HEK293 (cell line): Measurements from ENCODE around the gene CCDC40.

ENCODE experiments used
- CTCF ChIA-PET: fragments of 350-600 bp; formaldehyde crosslinking; extraction: SDS; loops from one replicate; lab custom pipeline; 2021; ENCODE audit warnings: antibody characterized with exemption; lab: Yijun Ruan, JAX
- POLR2A ChIA-PET: fragments of 300-600 bp; formaldehyde crosslinking; extraction: SDS; loops from one replicate; lab custom pipeline; 2020; ENCODE audit warnings: antibody characterized with exemption, inconsistent platforms; lab: Yijun Ruan, JAX
- H3K27ac ChIP-seq: fragments of 200-500 bp; sonication (Bioruptor generic); 2 replicates; pipeline ENCODE4 v1.5.1; 2014; ENCODE audit warnings: low read depth, low read length, control low read depth, inconsistent platforms; ENCODE audit errors: extremely low read depth
- H3K36me3 ChIP-seq, 2 experiments: fragments of 200-500 bp in 1 of 2; sonication (Bioruptor generic) in 1 of 2; 1 replicate in 1 of 2; 2 replicates in 1 of 2; pipeline ENCODE4 v1.5.1; 2014 to 2017; ENCODE audit warnings: inconsistent platforms in 2 of 2, low read length in 2 of 2; ENCODE audit not compliant: control insufficient read depth in 2 of 2, insufficient read depth in 1 of 2
- H3K4me1 ChIP-seq: fragments of 200-500 bp; sonication (Bioruptor generic); 2 replicates; pipeline ENCODE4 v1.5.1; 2014; ENCODE audit warnings: mild to moderate bottlenecking, low read length, inconsistent platforms; ENCODE audit not compliant: control insufficient read depth, insufficient read depth
- H3K4me3 ChIP-seq: 2 replicates; pipeline ENCODE4 v1.5.1; 2011; ENCODE audit warnings: low read depth, mild to moderate bottlenecking, control low read depth, low read length, moderate library complexity
- H3K9me3 ChIP-seq: fragments of 200-500 bp; sonication (Bioruptor generic); 2 replicates; pipeline ENCODE4 v1.5.1; 2014; ENCODE audit warnings: low read depth, low read length, inconsistent platforms; ENCODE audit not compliant: control insufficient read depth, insufficient read depth
- ELK4 ChIP-seq: IDR thresholded peaks from 2 replicates; pipeline ENCODE4 v1.6.1; 2011; ENCODE audit warnings: mild to moderate bottlenecking, low read depth, low read length, borderline replicate concordance
- HOXD13 ChIP-seq: sonication (generic); formaldehyde crosslinking; IDR thresholded peaks from 2 replicates; pipeline ENCODE4 v1.8.0; 2022; ENCODE audit warnings: missing genetic modification reagents, borderline replicate concordance
- SCRT1 ChIP-seq: fragments of 450-650 bp; formaldehyde crosslinking; IDR thresholded peaks from 2 replicates; pipeline ENCODE4 v1.5.1; 2016; ENCODE audit warnings: missing biosample characterization, missing genetic modification characterization, borderline replicate concordance
- SP3 ChIP-seq: fragments of 450-650 bp; formaldehyde crosslinking; IDR thresholded peaks from 2 replicates; pipeline ENCODE4 v1.5.1; 2016; ENCODE audit warnings: missing biosample characterization, missing genetic modification characterization
- WT1 ChIP-seq: fragments of 450-650 bp; formaldehyde crosslinking; IDR thresholded peaks from 2 replicates; pipeline ENCODE4 v1.5.1; 2016; ENCODE audit warnings: missing biosample characterization, missing genetic modification characterization
- ZBTB20 ChIP-seq: fragments of 450-650 bp; formaldehyde crosslinking; IDR thresholded peaks from 2 replicates; pipeline ENCODE4 v1.5.1; 2016; ENCODE audit warnings: missing biosample characterization, missing genetic modification characterization
- ZFHX2 ChIP-seq: fragments of 450-650 bp; formaldehyde crosslinking; conservative IDR thresholded peaks from 2 replicates; pipeline ENCODE4 v1.5.1; 2016; ENCODE audit warnings: missing biosample characterization, missing genetic modification characterization
- ZNF140 ChIP-seq: fragments of 450-650 bp; formaldehyde crosslinking; IDR thresholded peaks from 2 replicates; pipeline ENCODE4 v1.5.1; 2016; ENCODE audit warnings: missing biosample characterization, missing genetic modification characterization
- ZNF202 ChIP-seq: fragments of 450-650 bp; formaldehyde crosslinking; IDR thresholded peaks from 2 replicates; pipeline ENCODE4 v1.5.1; 2016; ENCODE audit warnings: missing biosample characterization, missing genetic modification characterization, borderline replicate concordance
- ZNF274 ChIP-seq, 2 experiments: fragments of 200-500 bp in 1 of 2; fragments of 450-650 bp in 1 of 2; sonication (Bioruptor generic) in 1 of 2; formaldehyde crosslinking in 1 of 2; IDR thresholded peaks; 2 replicates each; pipeline versions ENCODE4 v1.5.1 to v1.6.1; 2014 to 2016; ENCODE audit warnings: borderline replicate concordance in 1 of 2, inconsistent platforms in 1 of 2, low read length in 1 of 2, missing biosample characterization in 1 of 2, missing genetic modification characterization in 1 of 2
- ZNF280D ChIP-seq: fragments of 450-650 bp; formaldehyde crosslinking; IDR thresholded peaks from 2 replicates; pipeline ENCODE4 v1.5.1; 2016; ENCODE audit warnings: missing biosample characterization, missing genetic modification characterization
- ZNF341 ChIP-seq: fragments of 450-650 bp; formaldehyde crosslinking; IDR thresholded peaks from 2 replicates; pipeline ENCODE4; 2016; ENCODE audit warnings: low read depth, missing biosample characterization, missing genetic modification characterization
- ZNF404 ChIP-seq: fragments of 450-650 bp; formaldehyde crosslinking; IDR thresholded peaks from 2 replicates; pipeline ENCODE4 v1.5.1; 2017; ENCODE audit warnings: missing biosample characterization, missing genetic modification characterization
- ZNF423 ChIP-seq: fragments of 450-650 bp; formaldehyde crosslinking; IDR thresholded peaks from 2 replicates; pipeline ENCODE4 v1.5.1; 2016; ENCODE audit warnings: missing biosample characterization, missing genetic modification characterization
- ZNF48 ChIP-seq: fragments of 450-650 bp; formaldehyde crosslinking; IDR thresholded peaks from 2 replicates; pipeline ENCODE4 v1.5.1; 2016; ENCODE audit warnings: missing biosample characterization, missing genetic modification characterization
- ZNF530 ChIP-seq: fragments of 450-650 bp; formaldehyde crosslinking; IDR thresholded peaks from 2 replicates; pipeline ENCODE4 v1.5.1; 2016; ENCODE audit warnings: low read depth, missing biosample characterization, missing genetic modification characterization
- ZNF544 ChIP-seq: fragments of 450-650 bp; formaldehyde crosslinking; IDR thresholded peaks from 2 replicates; pipeline ENCODE4 v1.5.0; 2017; ENCODE audit warnings: missing biosample characterization, missing genetic modification characterization
- ZNF549 ChIP-seq: fragments of 450-650 bp; IDR thresholded peaks from 2 replicates; pipeline ENCODE4 v1.5.1; 2018; ENCODE audit warnings: missing biosample characterization, missing genetic modification characterization, mild to moderate bottlenecking, inconsistent platforms, moderate library complexity
- ZNF558 ChIP-seq: fragments of 450-650 bp; formaldehyde crosslinking; IDR thresholded peaks from 2 replicates; pipeline ENCODE4 v1.5.1; 2016; ENCODE audit warnings: missing biosample characterization, missing genetic modification characterization
- ZNF610 ChIP-seq: fragments of 450-650 bp; formaldehyde crosslinking; IDR thresholded peaks from 2 replicates; pipeline ENCODE4 v1.5.1; 2016; ENCODE audit warnings: missing biosample characterization, missing genetic modification characterization, borderline replicate concordance
- ZNF626 ChIP-seq: fragments of 450-650 bp; sonication (Bioruptor Pico); formaldehyde crosslinking; IDR thresholded peaks from 2 replicates; pipeline ENCODE4 v1.5.1; 2018; ENCODE audit warnings: missing biosample characterization, missing genetic modification characterization, inconsistent platforms
- ZNF629 ChIP-seq: fragments of 450-650 bp; formaldehyde crosslinking; IDR thresholded peaks from 2 replicates; pipeline ENCODE4 v1.5.1; 2017; ENCODE audit warnings: missing biosample characterization, missing genetic modification characterization
- ZNF658 ChIP-seq: fragments of 450-650 bp; formaldehyde crosslinking; IDR thresholded peaks from 2 replicates; pipeline ENCODE4; 2016; ENCODE audit warnings: missing biosample characterization, missing genetic modification characterization
- ZNF76 ChIP-seq: fragments of 450-650 bp; formaldehyde crosslinking; IDR thresholded peaks from 2 replicates; pipeline ENCODE4; 2016; ENCODE audit warnings: low read depth, missing biosample characterization, missing genetic modification characterization, borderline replicate concordance
- ZNF785 ChIP-seq: fragments of 450-650 bp; formaldehyde crosslinking; IDR thresholded peaks from 2 replicates; pipeline ENCODE4 v1.5.1; 2016; ENCODE audit warnings: missing biosample characterization, missing genetic modification characterization
- ZNF792 ChIP-seq: fragments of 450-650 bp; formaldehyde crosslinking; IDR thresholded peaks from 2 replicates; pipeline ENCODE4 v1.5.1; 2016; ENCODE audit warnings: missing biosample characterization, missing genetic modification characterization
- ZNF843 ChIP-seq: fragments of 450-650 bp; formaldehyde crosslinking; IDR thresholded peaks from 2 replicates; pipeline ENCODE4 v1.5.1; 2016; ENCODE audit warnings: missing biosample characterization, missing genetic modification characterization
- ZSCAN18 ChIP-seq: fragments of 450-650 bp; formaldehyde crosslinking; IDR thresholded peaks from 2 replicates; pipeline ENCODE4 v1.5.1; 2016; ENCODE audit warnings: missing biosample characterization, missing genetic modification characterization

Gene CCDC40

GRCh38 chr17:80091376-80091775 lies 54.9 kb downstream of the CCDC40 start (continued):
- TF ChIP-seq ZNF785 (tag by site-specific recombination) (no peak), ZNF549 (tag by site-specific recombination) (no peak), ZNF280D (tag by site-specific recombination) (no peak), ZFHX2 (tag by site-specific recombination) (no peak), ZNF341 (tag by site-specific recombination) (no peak), ZNF629 (tag by site-specific recombination) (no peak), ZNF404 (tag by site-specific recombination) (no peak), ZNF423 (tag by site-specific recombination) (no peak)

- TF ChIP-seq ZNF140 (tag by site-specific recombination) (no peak), ZNF843 (tag by site-specific recombination) (no peak), SCRT1 (tag by site-specific recombination) (no peak), ZNF530 (tag by site-specific recombination) (no peak)
- TF ChIP-seq, all 188 proteins: peak for 0
- Histone ChIP-seq H3K4me3 (no peak overlapping the region), H3K36me3 (no peaks in the 10 kb centered on the region), H3K9me3 (no peaks in the 10 kb centered on the region), H3K27ac (no peak overlapping the region), H3K4me1 (0 out of 2 replicates have a peak, but pooled peaks cover 2% of the 10 kb centered on the region)
- ChIA-PET CTCF (interaction anchor here (0.6 to 3.4 kb wide), 4 partner anchors 8 to 84 kb away, joined by 3 to 31 read pairs (median 16); partner anchors contain the start of gene GAA), POLR2A (no interaction called here)
Measured at GRCh38 chr17:80092959-80093358, 56.5 kb downstream of the CCDC40 start.

GRCh38 chr17:80095038-80095843 lies 58.8 kb downstream of the CCDC40 start:
- ChIA-PET POLR2A (no interaction called here), CTCF (interaction anchor here (0.6 to 3.4 kb wide), 2 partner anchors 8 to 12 kb away, joined by 3 to 24 read pairs; no protein-coding TSS in a partner anchor)
- Histone ChIP-seq H3K4me1 (0 out of 2 replicates have a peak, but pooled peaks cover 2% of the 10 kb centered on the region), H3K4me3 (no peak overlapping the region), H3K27ac (no peak overlapping the region), H3K9me3 (no peaks in the 10 kb centered on the region), H3K36me3 (no peaks in the 10 kb centered on the region)
- TF ChIP-seq ZNF202 (tag by site-specific recombination) (no peak), ZNF610 (tag by site-specific recombination) (no peak), ELK4 (no peak), ZSCAN18 (tag by site-specific recombination) (no peak), ZNF48 (no peak), ZBTB20 (tag by site-specific recombination) (no peak), ZNF792 (no peak), ZNF544 (tag by site-specific recombination) (no peak), WT1 (tag by site-specific recombination) (no peak), ZNF626 (tag by site-specific recombination) (no peak), ZNF274 (IDR thresholded peaks at IDR 0.05; ENCODE audit: low read length) (no peak), ZNF274 (tag by site-specific recombination; IDR thresholded peaks at IDR 0.05; ENCODE audit: borderline replicate concordance) (no peak), ZNF558 (no peak), ZNF76 (tag by site-specific recombination) (no peak), ZNF658 (tag by site-specific recombination) (no peak), HOXD13 (no peak), SP3 (tag by site-specific recombination) (no peak)
